Heart right ventricle (tissue), 16 donors: Measurements from ENCODE around the gene OCEL1. TPM values are rescaled to one million over a fixed set of nuclear protein-coding genes. Genes with fewer than 3 reads are reported as not detected.
"Not testable (repeated sequence)": the region's sequence is repeated elsewhere in the genome, so short reads cannot be mapped to it uniquely, and the experiment has no call there.

ENCODE experiments used
- ATAC-seq, 8 donors: fragments of 200-7000 bp; cut with Tn5 transposase; one replicate each; pipeline ENCODE4 v1.9.1; 2020; ENCODE audit warnings: mild to moderate bottlenecking in 8 of 8, moderate library complexity in 8 of 8, moderate number of reproducible peaks in 1 of 8
- DNase-seq, 2 donors: peaks; one replicate each; pipeline ENCODE4 v3.0.0-alpha.2; 2020
- H3K27ac ChIP-seq, 10 donors: fragments of 200-600 bp; sonication (generic) in 2 of 10; one replicate each; pipeline versions ENCODE4 v1.5.0 to v1.8.0; 2020 to 2022; ENCODE audit warnings: mild to moderate bottlenecking in 3 of 10
- H3K27me3 ChIP-seq, 7 donors: fragments of 200-600 bp; one replicate each; pipeline ENCODE4 v1.8.0; 2021 to 2022; ENCODE audit warnings: mild to moderate bottlenecking in 2 of 7
- H3K36me3 ChIP-seq, 9 donors: fragments of 200-600 bp; sonication (generic) in 1 of 9; one replicate each; pipeline versions ENCODE4 v1.5.0 to v1.8.0; 2020 to 2022; ENCODE audit warnings: mild to moderate bottlenecking in 2 of 9
- H3K4me1 ChIP-seq, 9 donors: fragments of 200-600 bp; sonication (generic) in 1 of 9; one replicate each; pipeline versions ENCODE4 v1.5.0 to v1.8.0; 2020 to 2022; ENCODE audit warnings: mild to moderate bottlenecking in 4 of 9
- H3K4me3 ChIP-seq, 10 donors: fragments of 200-600 bp; sonication (generic) in 2 of 10; one replicate each; pipeline versions ENCODE4 v1.5.0 to v1.8.0; 2020 to 2022; ENCODE audit warnings: mild to moderate bottlenecking in 7 of 10, moderate library complexity in 2 of 10
- H3K9me3 ChIP-seq, 11 donors: fragments of 200-600 bp in 10 of 11; sonication (generic) in 2 of 11; one replicate each; pipeline versions ENCODE4 v1.5.0 to v1.8.0; 2013 to 2022; ENCODE audit warnings: mild to moderate bottlenecking in 2 of 11, control low read depth in 1 of 11, moderate library complexity in 1 of 11
- CTCF ChIP-seq, 9 donors: fragments of 200-600 bp; sonication (generic) in 2 of 9; IDR thresholded peaks; one replicate each; pipeline versions ENCODE4 v1.5.0 to v1.8.0; 2021 to 2022; ENCODE audit warnings: antibody characterized with exemption in 9 of 9, mild to moderate bottlenecking in 5 of 9, moderate library complexity in 1 of 9
- WGBS, 2 donors: extraction: QIAGEN DNeasy Blood & Tissue Kit; methylation state at CpG; one replicate each; pipeline ENCODE4 v1.1.7; 2013; ENCODE audit warnings: inconsistent platforms in 1 of 2; 5-methylcytosine and 5-hydroxymethylcytosine counted together
- intact Hi-C, 10 donors: fragments of 100-400 bp; cut with DNase I; formaldehyde crosslinking; loops; one replicate each; pipeline versions ENCODE4 v1.11.1 to v1.14.2; 2022
- polyA plus RNA-seq, 2 donors: library from polyadenylated mRNA; stranded (reverse); fragments of 200-250 nt; gene quantifications; one replicate each; pipeline ENCODE4 v1.2.3, GENCODE V29; 2013
- total RNA-seq, 10 donors: library from RNA; stranded (reverse); fragmentation: NEBNext Ultra II Directional in 3 of 10; extraction: Animal tissue kit (Norgen Biotek cat#: 25700) in 3 of 10; gene quantifications; one replicate each; pipeline versions ENCODE4 v1.2.1 to v1.2.4, GENCODE V29; 2021 to 2023
- donor health status: Arrhythmogenic right ventricular cardiomyopathy.
- donor health status: ischemic (EF 13 %, LVEDD 7.1; RV severe dilation, severe dysfunction).
- donor health status: healthy with polysubstance abuse.
- donor health status: DM: no; HTN: yes; CAD: no.
- donor health status: DM: no; HTN: no; CAD: no.
- donor health status: ischemic (EF 25% LVEDD 6.9; RV normal size, moderate dysfunction).
- donor health status: ischemic (EF 25% LVEDD 5.7; RV mildly dilated, moderate dysfunction).
- donor health status: healthy.
- donor health status: DM: yes; HTN: yes; CAD: no.
- donor health status: Ischemic cardiomyopathy.
- donor health status: ischemic (EF 35%, LVEDD 5.7; RV mildly dilated, moderate dysfunction).
- donor health status: nonischemic (EF 11% LVEDD 7.7; RV severe dilation, severe dysfunction).
- donor health status: DM: yes; HTN: yes; CAD: no.
- donor health status: PGD.
- donor health status: ischemic (EF 29% LVEDD 5.4; RV normal size, mild dysfunction).
- donor health status: nonischemic (EF 23%, LVEDD 6.1; RV moderate dilation, normal function).

OCEL1 gene
- total and polyA plus RNA-seq, 12 donors = 7.2 to 47.4 (median 15.3) TPM

- no peak overlapping the region for H3K4me3 ChIP-seq
- no peak for DNase-seq
- intact Hi-C loops = no loop called here
- no peaks in the 10 kb centered on the region for H3K9me3 ChIP-seq
- peak overlapping the region in 1 of 10 donors; percentile 79 for H3K27ac ChIP-seq
- ATAC-seq = peak in 1 of 8 donors; percentile 26
- peak in 1 of 9 donors; percentile 13 for TF ChIP-seq CTCF (IDR thresholded peaks at IDR 0.05)
- peaks cover 0 to 22% (median 0%) of the 10 kb centered on the region in 9 donors for H3K4me1 ChIP-seq
- no peaks in the 10 kb centered on the region for H3K27me3 ChIP-seq
- WGBS, 2 donors = 92% methylated on average over 14 of the region's 14 CpGs
- H3K36me3 ChIP-seq = peaks cover 0 to 100% (median 51%) of the 10 kb centered on the region in 9 donors
Measured at GRCh38 chr19:17183271-17183761, 42.7 kb upstream of the OCEL1 start.

GRCh38 chr19:17183858-17184321 lies 42.1 kb upstream of the OCEL1 start:
- no peak for TF ChIP-seq CTCF (IDR thresholded peaks at IDR 0.05)
- Histone ChIP-seq H3K4me3 (no peak overlapping the region), H3K27me3 (no peaks in the 10 kb centered on the region), H3K9me3 (no peaks in the 10 kb centered on the region), H3K27ac (peak overlapping the region in 1 of 10 donors; percentile 79), H3K36me3 (peaks cover 0 to 100% (median 53%) of the 10 kb centered on the region in 9 donors), H3K4me1 (peaks cover 0 to 22% (median 0%) of the 10 kb centered on the region in 9 donors)
- intact Hi-C loops = no loop called here
- WGBS, 2 donors = 79 to 85% methylated on average over 11 of the region's 11 CpGs
- ATAC-seq (peak in 2 of 8 donors; percentile 23 to 58), DNase-seq (no peak)

GRCh38 chr19:17184371-17184841 lies 41.6 kb upstream of the OCEL1 start:
- Histone ChIP-seq H3K27me3 (no peaks in the 10 kb centered on the region), H3K36me3 (peaks cover 0 to 100% (median 58%) of the 10 kb centered on the region in 9 donors), H3K4me1 (peaks cover 0 to 22% (median 0%) of the 10 kb centered on the region in 9 donors), H3K4me3 (no peak overlapping the region), H3K9me3 (no peaks in the 10 kb centered on the region), H3K27ac (peak overlapping the region in 1 of 10 donors; percentile 79)
- ATAC-seq (peak in 5 of 8 donors; percentile 8 to 31 (median 21)), DNase-seq (no peak)
- intact Hi-C loops = no loop called here
- no peak for TF ChIP-seq CTCF (IDR thresholded peaks at IDR 0.05)
- 90 to 94% methylated on average over 12 of the region's 12 CpGs for WGBS, 2 donors

DNA sequence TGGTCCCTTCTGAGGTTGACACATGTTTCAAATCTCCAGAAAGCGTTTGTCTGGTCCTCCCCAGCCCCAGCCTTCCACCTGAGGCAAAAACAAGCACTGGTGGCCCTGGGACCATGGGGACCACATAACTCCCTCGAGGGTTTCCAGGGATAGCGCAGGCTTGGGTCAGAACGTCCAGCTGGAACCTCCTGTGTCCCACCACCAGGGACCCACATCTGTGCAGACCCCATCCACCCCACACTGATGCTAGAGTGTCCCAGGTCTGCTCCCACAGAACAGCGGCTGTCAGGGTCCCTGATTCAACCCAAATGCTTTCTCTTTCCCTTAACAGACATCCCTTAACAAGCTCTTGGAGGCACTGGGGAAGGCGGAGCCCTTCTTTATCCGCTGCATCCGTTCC lies 40.4 kb upstream of the OCEL1 start:
- ATAC-seq = no peak
- no peaks in the 10 kb centered on the region for H3K27me3 ChIP-seq
- TF ChIP-seq CTCF (IDR thresholded peaks at IDR 0.05) = no peak
- no peaks in the 10 kb centered on the region for H3K9me3 ChIP-seq
- H3K36me3 ChIP-seq = peaks cover 0 to 100% (median 64%) of the 10 kb centered on the region in 9 donors
- H3K27ac ChIP-seq = no peak overlapping the region
- DNase-seq = no peak
- H3K4me1 ChIP-seq = peaks cover 0 to 22% (median 0%) of the 10 kb centered on the region in 9 donors
- intact Hi-C loops = no loop called here
- H3K4me3 ChIP-seq = no peak overlapping the region
- WGBS, 2 donors = 88 to 91% methylated on average over 8 of the region's 8 CpGs

DNA sequence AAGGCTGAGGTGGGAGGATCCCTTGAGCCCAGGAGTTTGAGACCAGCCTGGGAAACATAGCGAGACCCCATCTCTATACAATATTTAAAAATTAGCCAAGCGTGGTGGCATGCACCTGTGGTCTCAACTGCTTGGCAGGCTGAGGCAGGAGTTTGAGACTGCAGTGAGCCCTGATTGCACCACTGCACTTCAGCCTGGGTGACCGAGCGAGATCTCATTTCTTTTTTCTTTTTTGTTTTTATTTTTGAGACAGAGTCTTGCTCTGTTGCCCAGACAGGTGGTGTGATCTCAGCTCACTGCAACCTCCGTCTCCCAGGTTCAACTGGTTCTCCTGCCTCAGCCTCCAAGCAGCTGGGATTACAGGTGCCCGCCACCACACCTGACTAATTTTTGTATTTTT lies 34.3 kb upstream of the OCEL1 start:
- peaks cover 4 to 99% (median 77%) of the 10 kb centered on the region in 9 donors for H3K36me3 ChIP-seq
- H3K27ac ChIP-seq, DNase-seq, H3K27me3 ChIP-seq, ATAC-seq, H3K9me3 ChIP-seq, intact Hi-C loops, H3K4me3 ChIP-seq, H3K4me1 ChIP-seq: not testable (repeated sequence)
- 89 to 90% methylated on average over 6 of the region's 6 CpGs for WGBS, 2 donors
